NCI-H82 treated with DMSO at 0.1 percent for 48 hours (cell line): ENCODE results near the gene TOGARAM2.

Experiments used
- DNase-seq: peaks from one replicate; lab custom pipeline; 2025; ENCODE audit not compliant: unreplicated experiment; lab: John Stamatoyannopoulos, UW

Gene TOGARAM2

GRCh38 chr2:28997847-28998735 is 17.0 kb downstream of the TOGARAM2 start:
- DNase-seq, result no peak

GRCh38 chr2:29000481-29000880 is 19.4 kb downstream of the TOGARAM2 start:
- no peak for DNase-seq

GRCh38 chr2:29000956-29001355 is 19.9 kb downstream of the TOGARAM2 start:
- no peak for DNase-seq

- DNase-seq, result no peak
Observed at GRCh38 chr2:29001806-29002205, 20.7 kb downstream of the TOGARAM2 start.

GRCh38 chr2:29004755-29005154 is 23.7 kb downstream of the TOGARAM2 start:
- DNase-seq, result no peak

- no peak for DNase-seq
Observed at GRCh38 chr2:29005331-29005730, 24.2 kb downstream of the TOGARAM2 start.

GRCh38 chr2:29006092-29006979 is 25.2 kb downstream of the TOGARAM2 start:
- no peak for DNase-seq

- DNase-seq, result no peak
Observed at GRCh38 chr2:29006980-29007301, 25.8 kb downstream of the TOGARAM2 start.

- DNase-seq, result no peak
Observed at GRCh38 chr2:29009270-29009669, 28.2 kb downstream of the TOGARAM2 start.

- DNase-seq, result no peak
Observed at GRCh38 chr2:29009711-29010677, 28.9 kb downstream of the TOGARAM2 start.

- DNase-seq, result no peak
Observed at GRCh38 chr2:29010946-29011345, 29.8 kb downstream of the TOGARAM2 start.

- DNase-seq, result peak; percentile 39
Observed at GRCh38 chr2:29011418-29012060, 30.4 kb downstream of the TOGARAM2 start.

GRCh38 chr2:29012211-29012681 is 31.1 kb downstream of the TOGARAM2 start:
- DNase-seq, result no peak

- no peak for DNase-seq
Observed at GRCh38 chr2:29013057-29013780, 32.1 kb downstream of the TOGARAM2 start.

- DNase-seq, result no peak
Observed at GRCh38 chr2:29014331-29014730, 33.2 kb downstream of the TOGARAM2 start.

GRCh38 chr2:29014811-29015421 is 33.8 kb downstream of the TOGARAM2 start:
- DNase-seq, result no peak

- DNase-seq, result no peak
Observed at GRCh38 chr2:29015701-29016470, 34.8 kb downstream of the TOGARAM2 start.

GRCh38 chr2:29016504-29016903 is 35.4 kb downstream of the TOGARAM2 start:
- no peak for DNase-seq
